Stomach (tissue), 9 donors: ENCODE measurements around the gene NUP98. TPM values are rescaled to one million over a fixed set of nuclear protein-coding genes. Genes with fewer than 3 reads are reported as not detected.

ENCODE experiments used
- DNase-seq, 2 donors: peaks; one replicate each; pipeline versions ENCODE4 v3.0.0 to v3.0.0-alpha.2; 2013 to 2019
- H3K27ac ChIP-seq, 5 donors: fragments of 200-600 bp in 4 of 5; sonication (generic) in 4 of 5; one replicate each; pipeline ENCODE4 v1.5.1; 2013 to 2019; ENCODE audit warnings: mild to moderate bottlenecking in 1 of 5, moderate library complexity in 1 of 5
- H3K27me3 ChIP-seq, 3 donors: fragments of 200-600 bp; sonication (generic); one replicate each; pipeline ENCODE4 v1.5.1; 2017 to 2019; ENCODE audit warnings: mixed run types in 1 of 3
- H3K36me3 ChIP-seq, 4 donors: fragments of 200-600 bp; sonication (generic); 1 replicate in 3 of 4; 2 replicates in 1 of 4; pipeline ENCODE4 v1.5.1; 2016 to 2019
- H3K4me1 ChIP-seq, 4 donors: fragments of 200-600 bp; sonication (generic); one replicate each; pipeline ENCODE4 v1.5.1; 2016 to 2019
- H3K4me3 ChIP-seq, 4 donors: fragments of 200-600 bp; sonication (generic) in 3 of 4; one replicate each; pipeline ENCODE4 v1.5.1; 2016 to 2019; ENCODE audit warnings: mild to moderate bottlenecking in 1 of 4
- H3K9me3 ChIP-seq, 4 donors: fragments of 200-600 bp; sonication (generic); one replicate each; pipeline ENCODE4 v1.5.1; 2016 to 2019
- EP300 ChIP-seq: sonication (generic); formaldehyde crosslinking; IDR thresholded peaks from one replicate; pipeline ENCODE4 v1.6.1; 2017; ENCODE audit warnings: antibody characterized with exemption
- POLR2A ChIP-seq, 4 donors: fragments of 450-650 bp; IDR thresholded peaks; one replicate each; pipeline ENCODE4 v1.6.1; 2016; ENCODE audit warnings: antibody characterized with exemption in 4 of 4, control low read depth in 2 of 4, mild to moderate bottlenecking in 1 of 4, moderate library complexity in 1 of 4
- POLR2AphosphoS5 ChIP-seq, 3 donors: sonication (generic); formaldehyde crosslinking; IDR thresholded peaks; one replicate each; pipeline ENCODE4 v1.6.1; 2016; ENCODE audit warnings: antibody characterized with exemption in 3 of 3
- WGBS, 5 donors: extraction: QIAGEN DNeasy Blood & Tissue Kit in 3 of 5; methylation state at CpG; one replicate each; pipeline versions ENCODE4 v1.1.5 to v1.1.7; 2013 to 2018; 5-methylcytosine and 5-hydroxymethylcytosine counted together
- intact Hi-C: fragments of 100-400 bp; cut with DNase I; formaldehyde crosslinking; loops from one replicate; pipeline ENCODE4 v1.15.1; 2023; ENCODE audit warnings: low total_unique reads
- polyA plus RNA-seq, 3 donors: library from polyadenylated mRNA; stranded (reverse); fragments of 200-250 nt; gene quantifications; one replicate each; pipeline ENCODE4 v1.2.3, GENCODE V29; 2013
- total RNA-seq, 5 donors: library from RNA; depleted of rRNA; stranded (reverse); fragments of >200 nt; gene quantifications; one replicate each; pipeline versions ENCODE4 v1.1.0 to v1.2.3, GENCODE V29; 2014 to 2016
- TF ChIP-seq, protein P1 (sequence below), 7 experiments: fragments of 450-650 bp in 4 of 7; fragments of 200-600 bp in 3 of 7; sonication (generic) in 3 of 7; IDR thresholded peaks; one replicate each; pipeline ENCODE4 v1.5.1; 2016 to 2019; ENCODE audit warnings: antibody characterized with exemption in 7 of 7, control low read depth in 2 of 7, mild to moderate bottlenecking in 1 of 7
- donor health status: healthy with polysubstance abuse.
- donor health status: Bipolar disorder and iron deficiency.
- donor health status: healthy.

The NUP98 gene
- total and polyA plus RNA-seq, 8 donors = 16.2 to 132 (median 54.9) TPM

DNA sequence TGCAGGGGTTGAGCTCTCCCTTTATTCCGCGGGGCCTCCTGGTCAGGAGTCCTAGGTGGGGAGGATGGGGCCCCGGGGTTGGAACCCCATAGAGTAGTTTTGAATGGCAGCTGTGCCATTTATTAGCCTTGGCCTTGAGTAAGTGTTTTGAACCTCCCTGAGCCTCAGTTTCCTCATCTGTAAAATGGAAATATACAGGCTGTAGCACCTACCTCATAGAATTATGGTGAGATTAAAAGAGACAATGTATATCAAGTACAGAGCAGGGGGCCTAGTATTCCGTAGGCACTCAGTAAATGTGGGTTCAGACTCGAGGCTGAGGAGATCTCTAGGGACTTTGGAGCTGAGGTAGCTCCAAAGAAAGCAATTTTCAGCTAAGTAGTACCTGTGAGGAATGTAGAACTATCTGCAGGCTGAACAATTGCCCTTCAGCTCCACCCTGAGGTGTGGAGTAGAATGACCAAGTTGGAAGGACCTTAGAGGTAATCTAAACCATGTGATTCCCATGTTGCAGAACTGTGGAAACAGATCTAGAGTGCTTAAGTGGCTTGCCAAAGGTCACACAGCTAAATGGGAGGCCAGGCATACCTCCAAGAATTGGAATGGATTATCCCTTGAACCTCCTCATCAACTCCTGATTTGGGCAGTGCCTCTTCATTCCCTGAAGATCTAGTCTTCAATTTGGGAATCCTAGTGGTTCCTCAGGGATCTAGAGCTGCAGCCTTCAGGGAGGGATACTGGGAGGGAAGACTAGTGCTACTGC, 11.7 kb upstream of the NUP98 start:
- peak; percentile 49 to 87 for DNase-seq
- no peaks in the 10 kb centered on the region for H3K9me3 ChIP-seq
- no peaks in the 10 kb centered on the region for H3K27me3 ChIP-seq

DNA sequence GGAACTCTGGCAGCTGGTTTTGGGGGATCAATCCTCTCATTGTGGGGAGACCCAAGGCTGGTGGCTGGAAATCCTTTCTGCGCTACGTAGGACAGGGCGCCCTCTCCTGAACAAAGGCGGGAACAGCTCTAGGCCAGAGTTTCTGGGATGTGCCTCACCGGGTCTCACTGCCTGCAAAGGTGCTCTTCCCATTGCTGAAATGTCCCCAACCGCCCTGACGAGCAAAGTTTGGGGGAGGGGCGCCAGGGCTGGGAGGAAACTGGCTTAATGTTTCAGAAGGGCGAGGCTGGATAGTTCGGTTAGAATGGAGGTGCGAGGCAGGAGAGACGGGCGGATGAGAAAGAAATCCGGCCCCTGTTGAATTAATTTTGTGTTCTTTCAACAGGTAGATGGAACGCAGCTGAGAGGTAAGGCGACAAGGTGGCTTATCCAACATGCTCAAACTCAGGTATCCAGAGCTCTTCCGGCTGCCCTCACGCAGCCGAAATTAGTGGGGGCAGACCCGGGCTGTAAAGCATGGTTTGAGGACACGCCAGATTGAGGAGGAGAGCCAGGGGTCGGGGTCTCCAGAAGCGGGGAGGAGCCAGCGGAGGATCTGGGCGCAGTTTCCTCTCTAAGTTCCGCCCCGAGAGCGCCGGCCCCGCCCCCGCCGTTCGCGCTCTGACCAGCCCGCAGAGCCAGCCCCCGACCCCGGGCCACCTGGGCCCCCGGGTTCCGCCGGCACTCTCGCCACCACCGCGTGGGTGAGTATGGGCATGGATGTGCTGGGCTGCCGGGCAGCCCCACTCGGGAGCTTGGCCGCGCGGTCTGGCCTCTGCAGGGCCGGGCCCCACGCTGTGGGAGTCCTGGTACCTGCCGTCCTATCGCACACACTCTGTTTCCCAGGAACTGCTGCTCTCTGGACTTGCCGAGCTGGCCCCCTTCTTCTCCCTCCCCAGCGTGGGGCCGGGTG, 10.8 kb upstream of the NUP98 start, which contains the start of gene PGAP2:
TSS of gene PGAP2 (plus strand) at position 652 of the 952 bp plus-strand sequence. CDS start 2,700 bp downstream, outside the sequence.
- peak within 1 kb of the TSS; percentile 78 to 85 (median 80) for H3K27ac ChIP-seq
- peak within 1 kb of the TSS; percentile 74 to 85 (median 78) for H3K4me3 ChIP-seq
- no peaks in the 10 kb centered on the region for H3K27me3 ChIP-seq
- TF ChIP-seq EP300 (no peak), POLR2A (IDR thresholded peaks at IDR 0.05) (no peak)
- TF ChIP-seq, protein P1, sequence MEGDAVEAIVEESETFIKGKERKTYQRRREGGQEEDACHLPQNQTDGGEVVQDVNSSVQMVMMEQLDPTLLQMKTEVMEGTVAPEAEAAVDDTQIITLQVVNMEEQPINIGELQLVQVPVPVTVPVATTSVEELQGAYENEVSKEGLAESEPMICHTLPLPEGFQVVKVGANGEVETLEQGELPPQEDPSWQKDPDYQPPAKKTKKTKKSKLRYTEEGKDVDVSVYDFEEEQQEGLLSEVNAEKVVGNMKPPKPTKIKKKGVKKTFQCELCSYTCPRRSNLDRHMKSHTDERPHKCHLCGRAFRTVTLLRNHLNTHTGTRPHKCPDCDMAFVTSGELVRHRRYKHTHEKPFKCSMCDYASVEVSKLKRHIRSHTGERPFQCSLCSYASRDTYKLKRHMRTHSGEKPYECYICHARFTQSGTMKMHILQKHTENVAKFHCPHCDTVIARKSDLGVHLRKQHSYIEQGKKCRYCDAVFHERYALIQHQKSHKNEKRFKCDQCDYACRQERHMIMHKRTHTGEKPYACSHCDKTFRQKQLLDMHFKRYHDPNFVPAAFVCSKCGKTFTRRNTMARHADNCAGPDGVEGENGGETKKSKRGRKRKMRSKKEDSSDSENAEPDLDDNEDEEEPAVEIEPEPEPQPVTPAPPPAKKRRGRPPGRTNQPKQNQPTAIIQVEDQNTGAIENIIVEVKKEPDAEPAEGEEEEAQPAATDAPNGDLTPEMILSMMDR (IDR thresholded peaks at IDR 0.05) = peak in 5 of 7 experiments; percentile 48 to 75 (median 51)
- peak; percentile 68 to 88 for DNase-seq
- peaks cover 8 to 19% (median 13%) of the 10 kb centered on the region in 4 donors for H3K4me1 ChIP-seq
- no peaks in the 10 kb centered on the region for H3K9me3 ChIP-seq
- WGBS, 5 donors = 0 to 2% (median 1%) methylated on average over 30 to 55 of the region's 55 CpGs
- no peaks in the 10 kb centered on the region for H3K36me3 ChIP-seq
- intact Hi-C loops = no loop called here

More for the DNA sequence above, 11.7 kb upstream of the NUP98 start:
- peak overlapping the region; percentile 78 to 85 (median 80) for H3K27ac ChIP-seq
- WGBS, 5 donors = 13 to 25% (median 18%) methylated on average over 5 of the region's 5 CpGs
- H3K4me1 ChIP-seq = peaks cover 8 to 19% (median 13%) of the 10 kb centered on the region in 4 donors
- peak overlapping the region; percentile 74 to 85 (median 78) for H3K4me3 ChIP-seq
- TF ChIP-seq, protein P1 (IDR thresholded peaks at IDR 0.05) = peak in 3 of 7 experiments; percentile 10 to 43 (median 38)
- TF ChIP-seq POLR2AphosphoS5 (IDR thresholded peaks at IDR 0.05) = peak in 1 of 3 donors; percentile 41
- no peak for TF ChIP-seq EP300
- no peak for TF ChIP-seq POLR2A (IDR thresholded peaks at IDR 0.05)
- no peaks in the 10 kb centered on the region for H3K36me3 ChIP-seq
- intact Hi-C loops = no loop called here

DNA sequence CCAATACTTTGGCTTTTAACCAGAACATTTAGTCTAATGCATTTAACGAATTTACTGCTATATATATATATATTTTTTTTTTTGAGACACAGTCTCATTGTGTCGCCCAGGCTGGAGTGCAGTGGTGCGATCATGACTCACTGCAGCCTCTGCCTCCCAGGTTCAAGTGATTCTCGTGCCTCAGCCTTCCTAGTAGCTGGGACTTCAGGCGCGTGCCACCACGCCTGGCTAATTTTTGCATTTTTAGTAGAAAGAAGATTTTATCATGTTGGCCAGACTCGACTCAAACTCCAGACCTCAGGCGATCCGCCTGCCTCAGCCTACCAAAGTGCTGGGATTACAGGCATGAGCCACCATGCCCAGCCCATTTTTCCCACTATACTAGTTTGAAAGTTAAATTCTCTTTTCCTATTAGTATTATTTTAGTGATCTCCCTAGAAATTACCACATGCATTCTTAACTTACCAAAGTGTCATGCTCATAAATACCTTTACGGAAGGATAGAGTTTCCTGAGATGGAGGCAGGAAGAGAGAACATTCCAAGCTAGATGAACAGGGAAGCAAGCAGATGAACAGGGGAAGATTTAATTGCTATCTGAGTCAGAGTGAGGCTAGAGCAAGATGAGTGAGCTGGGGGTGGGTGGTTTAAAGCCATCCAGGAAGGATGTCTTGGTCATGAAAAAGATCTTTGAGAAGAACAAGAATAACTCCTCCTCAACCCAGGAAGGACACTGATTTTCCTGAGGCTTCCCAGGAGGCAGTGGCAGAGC, 6.6 kb upstream of the NUP98 start:
- H3K27me3 ChIP-seq = no peaks in the 10 kb centered on the region
- TF ChIP-seq EP300 (no peak), POLR2A (IDR thresholded peaks at IDR 0.05) (no peak), POLR2AphosphoS5 (IDR thresholded peaks at IDR 0.05) (no peak)
- TF ChIP-seq, protein P1 (IDR thresholded peaks at IDR 0.05) = no peak
- no peak overlapping the region for H3K4me3 ChIP-seq
- peaks cover 3 to 11% (median 8%) of the 10 kb centered on the region in 4 donors for H3K4me1 ChIP-seq
- DNase-seq = no peak
- no peak overlapping the region for H3K27ac ChIP-seq
- 82 to 96% (median 94%) methylated on average over 11 of the region's 11 CpGs for WGBS, 5 donors
- no peaks in the 10 kb centered on the region for H3K9me3 ChIP-seq
- intact Hi-C loops = no loop called here
- H3K36me3 ChIP-seq = no peaks in the 10 kb centered on the region
